ENCODE measurements around the gene DOK6.
"Not testable (repeated sequence)": the region's sequence is repeated elsewhere in the genome, so short reads cannot be mapped to it uniquely, and the experiment has no call there.

Gene DOK6

GRCh38 chr18:69400253-69400975 is at the start of gene DOK6:
Gene DOK6 (plus strand): TSS chr18:69400888.
- in situ Hi-C loops (cut with HindIII; ENCODE audit: low pct_ligation_motif_present, low sequenced_read_pairs) = no loop called here
- TF ChIP-seq CTCF (IDR thresholded peaks at IDR 0.05; ENCODE audit: low read depth, low read length, missing control alignments) = no peak
- Histone ChIP-seq H3K27ac (no peak within 1 kb of the TSS), H3K27me3 (replicated peaks) (no peaks in the 10 kb centered on the region), H3K36me3 (replicated peaks) (no peaks in the 10 kb centered on the region), H3K4me3 (ENCODE audit: low read depth, low read length) (peak within 1 kb of the TSS; percentile 69)
- peak; percentile 82 for DNase-seq

GRCh38 chr18:69353023-69353422 is 47.7 kb upstream of the DOK6 start:
- no peaks in the 10 kb centered on the region for H3K27me3 ChIP-seq (replicated peaks)
- no peak for TF ChIP-seq CTCF (IDR thresholded peaks at IDR 0.05; ENCODE audit: low read depth, low read length, missing control alignments)
- H3K36me3 ChIP-seq (replicated peaks) = no peaks in the 10 kb centered on the region
- H3K27ac ChIP-seq = no peak overlapping the region
- no peak for DNase-seq
- no peak overlapping the region for H3K4me3 ChIP-seq (ENCODE audit: low read depth, low read length)
- in situ Hi-C loops (cut with HindIII; ENCODE audit: low pct_ligation_motif_present, low sequenced_read_pairs) = no loop called here

- no peak for TF ChIP-seq CTCF (IDR thresholded peaks at IDR 0.05; ENCODE audit: low read depth, low read length, missing control alignments)
- Histone ChIP-seq H3K36me3 (replicated peaks) (no peaks in the 10 kb centered on the region), H3K27ac (no peak overlapping the region), H3K4me3 (ENCODE audit: low read depth, low read length) (no peak overlapping the region), H3K27me3 (replicated peaks) (no peaks in the 10 kb centered on the region)
- in situ Hi-C loops (cut with HindIII; ENCODE audit: low pct_ligation_motif_present, low sequenced_read_pairs) = no loop called here
- DNase-seq = no peak
Measured at GRCh38 chr18:69357590-69357989, 43.1 kb upstream of the DOK6 start.

- no peak for TF ChIP-seq CTCF (IDR thresholded peaks at IDR 0.05; ENCODE audit: low read depth, low read length, missing control alignments)
- Histone ChIP-seq H3K27ac (no peak overlapping the region), H3K27me3 (replicated peaks) (no peaks in the 10 kb centered on the region), H3K36me3 (replicated peaks) (no peaks in the 10 kb centered on the region), H3K4me3 (ENCODE audit: low read depth, low read length) (no peak overlapping the region)
- in situ Hi-C loops (cut with HindIII; ENCODE audit: low pct_ligation_motif_present, low sequenced_read_pairs) = no loop called here
- DNase-seq = no peak
Measured at GRCh38 chr18:69358212-69358895, 42.3 kb upstream of the DOK6 start.

- H3K4me3 ChIP-seq (ENCODE audit: low read depth, low read length); DNase-seq; H3K27me3 ChIP-seq (replicated peaks); in situ Hi-C loops (cut with HindIII; ENCODE audit: low pct_ligation_motif_present, low sequenced_read_pairs); H3K27ac ChIP-seq; H3K36me3 ChIP-seq (replicated peaks): not testable (repeated sequence)
Measured at GRCh38 chr18:69359768-69360167, 40.9 kb upstream of the DOK6 start.

GRCh38 chr18:69364930-69365329 is 35.8 kb upstream of the DOK6 start:
- no peak for TF ChIP-seq CTCF (IDR thresholded peaks at IDR 0.05; ENCODE audit: low read depth, low read length, missing control alignments)
- in situ Hi-C loops (cut with HindIII; ENCODE audit: low pct_ligation_motif_present, low sequenced_read_pairs) = no loop called here
- Histone ChIP-seq H3K27ac (no peak overlapping the region), H3K27me3 (replicated peaks) (no peaks in the 10 kb centered on the region), H3K36me3 (replicated peaks) (no peaks in the 10 kb centered on the region), H3K4me3 (ENCODE audit: low read depth, low read length) (no peak overlapping the region)
- no peak for DNase-seq

All from brain microvascular endothelial cell (primary cell).